Measurements from ENCODE around the gene CAPRIN2.

DNA sequence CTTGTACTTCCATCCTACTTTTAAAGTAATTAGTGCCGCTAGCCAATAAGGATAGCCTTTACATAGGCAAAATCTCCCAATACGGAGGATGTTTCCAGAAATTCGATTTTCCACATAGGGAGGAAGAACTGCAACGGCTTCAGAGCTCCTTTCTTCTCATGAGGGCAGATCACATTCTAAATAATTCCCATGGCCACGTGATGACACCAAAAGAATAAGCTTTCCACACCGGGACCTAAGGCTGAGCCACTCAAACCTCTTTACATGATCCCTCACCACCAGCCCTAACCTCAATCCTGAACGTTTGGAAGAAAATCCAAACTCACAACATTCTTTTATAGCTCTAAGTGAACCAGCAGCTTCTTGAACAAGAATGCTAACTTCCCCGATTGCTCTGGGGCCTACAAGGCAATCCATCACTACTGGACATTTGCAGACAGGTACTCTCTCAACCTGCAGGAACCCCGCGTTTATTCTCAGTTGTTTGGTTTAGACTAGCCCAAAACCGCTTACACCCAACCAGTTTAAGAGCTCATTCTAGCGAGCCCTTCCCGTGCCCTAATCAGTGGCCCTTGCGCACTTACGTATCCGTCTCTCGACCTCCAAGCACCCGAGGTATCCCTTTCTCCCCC is 884 bp downstream of the CAPRIN2 start:
- TF ChIP-seq CTCF (conservative IDR thresholded peaks at IDR 0.05 in 1 of 2, IDR thresholded peaks at IDR 0.05 in 1 of 2; ENCODE audit: low read depth in 1 of 2, low read length in 2 of 2): no peak
- TF ChIP-seq EZH2 (IDR thresholded peaks at IDR 0.05; ENCODE audit: low read length, missing control alignments): no peak
